K562 (cell line): ENCODE measurements around the gene EML6. TPM values are rescaled to one million over a fixed set of nuclear protein-coding genes. Genes with fewer than 3 reads are reported as not detected.

Experiments used
- ARNT ChIP-seq, 2 experiments: fragments of 450-650 bp; IDR thresholded peaks; 2 replicates each; pipeline ENCODE4 v1.6.1; 2016; ENCODE audit warnings: mild to moderate bottlenecking in 1 of 2
- YY1 ChIP-seq, 3 experiments: IDR thresholded peaks; 2 replicates each; pipeline ENCODE4 v1.6.1; 2011; ENCODE audit warnings: low read length in 2 of 3, mild to moderate bottlenecking in 2 of 3, moderate library complexity in 2 of 3, borderline replicate concordance in 1 of 3, control low read depth in 1 of 3, low read depth in 1 of 3; ENCODE audit not compliant: insufficient read depth in 3 of 3, insufficient replicate concordance in 2 of 3, control insufficient read depth in 1 of 3, insufficient read length in 1 of 3; ENCODE audit errors: extremely low read depth in 1 of 3
- polyA plus RNA-seq, 8 experiments: library from polyadenylated mRNA; depleted of rRNA in 4 of 8; stranded (reverse) in 5 of 8; unstranded in 3 of 8; fragments of >200 nt; fragmentation: Nextera tagmentation in 2 of 8; fragmentation: Illumina TruSeq in 1 of 8; extraction: Ambion mirVana in 2 of 8; extraction: Trizol in 1 of 8; gene quantifications; 2 replicates each; pipeline versions ENCODE4 v1.2.1 to v1.2.3, GENCODE V29; 2011 to 2014; ENCODE audit warnings: inconsistent platforms in 1 of 8, missing spikeins in 1 of 8
- total RNA-seq, 7 experiments: library from RNA; depleted of rRNA in 6 of 7; stranded (reverse); fragments of >200 nt in 6 of 7; fragmentation: Illumina TruSeq in 2 of 7; extraction: Trizol in 2 of 7; gene quantifications; 2 replicates each; pipeline versions ENCODE4 v1.2.1 to v1.2.3, GENCODE V29; 2011 to 2021; ENCODE audit warnings: low replicate concordance in 1 of 7
- TF ChIP-seq, protein P1 (sequence below): IDR thresholded peaks from 2 replicates; pipeline ENCODE4 v1.6.1; 2016; ENCODE audit warnings: missing genetic modification characterization, missing compliant biosample characterization
- TF ChIP-seq, protein P2 (sequence below), 3 experiments: IDR thresholded peaks in 2 of 3; conservative IDR thresholded peaks in 1 of 3; 2 replicates each; pipeline ENCODE4 v1.5.1; 2011 to 2012; ENCODE audit warnings: low read length in 3 of 3, mild to moderate bottlenecking in 3 of 3, control low read depth in 2 of 3, improper control_type of control experiment in 1 of 3, inconsistent platforms in 1 of 3, low read depth in 1 of 3, mixed read lengths in 1 of 3, moderate library complexity in 1 of 3; ENCODE audit not compliant: insufficient read depth in 2 of 3
- TF ChIP-seq, protein P3 (sequence below): fragments of 150-350 bp; IDR thresholded peaks from 2 replicates; pipeline ENCODE4 v1.6.1; 2014; ENCODE audit warnings: low read depth, mild to moderate bottlenecking, low read length, borderline replicate concordance
- TF ChIP-seq, protein P4 (sequence below): fragments of 450-650 bp; formaldehyde crosslinking; IDR thresholded peaks from 2 replicates; pipeline ENCODE4 v1.4.0; 2020; ENCODE audit warnings: mild to moderate bottlenecking, moderate library complexity

Gene EML6
- total and polyA plus RNA-seq, 9 of the 15 experiments (the other 6 are each of a cell fraction or from before 2014, with no cell fraction given), result 0.07 to 0.56 (median 0.25) TPM

GRCh38 chr2:54704688-54705605 lies 18.5 kb upstream of the EML6 start (continued):
- TF ChIP-seq, protein P1, sequence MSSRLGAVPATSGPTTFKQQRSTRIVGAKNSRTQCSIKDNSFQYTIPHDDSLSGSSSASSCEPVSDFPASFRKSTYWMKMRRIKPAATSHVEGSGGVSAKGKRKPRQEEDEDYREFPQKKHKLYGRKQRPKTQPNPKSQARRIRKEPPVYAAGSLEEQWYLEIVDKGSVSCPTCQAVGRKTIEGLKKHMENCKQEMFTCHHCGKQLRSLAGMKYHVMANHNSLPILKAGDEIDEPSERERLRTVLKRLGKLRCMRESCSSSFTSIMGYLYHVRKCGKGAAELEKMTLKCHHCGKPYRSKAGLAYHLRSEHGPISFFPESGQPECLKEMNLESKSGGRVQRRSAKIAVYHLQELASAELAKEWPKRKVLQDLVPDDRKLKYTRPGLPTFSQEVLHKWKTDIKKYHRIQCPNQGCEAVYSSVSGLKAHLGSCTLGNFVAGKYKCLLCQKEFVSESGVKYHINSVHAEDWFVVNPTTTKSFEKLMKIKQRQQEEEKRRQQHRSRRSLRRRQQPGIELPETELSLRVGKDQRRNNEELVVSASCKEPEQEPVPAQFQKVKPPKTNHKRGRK (tag), result no peak
- TF ChIP-seq, protein P2, sequence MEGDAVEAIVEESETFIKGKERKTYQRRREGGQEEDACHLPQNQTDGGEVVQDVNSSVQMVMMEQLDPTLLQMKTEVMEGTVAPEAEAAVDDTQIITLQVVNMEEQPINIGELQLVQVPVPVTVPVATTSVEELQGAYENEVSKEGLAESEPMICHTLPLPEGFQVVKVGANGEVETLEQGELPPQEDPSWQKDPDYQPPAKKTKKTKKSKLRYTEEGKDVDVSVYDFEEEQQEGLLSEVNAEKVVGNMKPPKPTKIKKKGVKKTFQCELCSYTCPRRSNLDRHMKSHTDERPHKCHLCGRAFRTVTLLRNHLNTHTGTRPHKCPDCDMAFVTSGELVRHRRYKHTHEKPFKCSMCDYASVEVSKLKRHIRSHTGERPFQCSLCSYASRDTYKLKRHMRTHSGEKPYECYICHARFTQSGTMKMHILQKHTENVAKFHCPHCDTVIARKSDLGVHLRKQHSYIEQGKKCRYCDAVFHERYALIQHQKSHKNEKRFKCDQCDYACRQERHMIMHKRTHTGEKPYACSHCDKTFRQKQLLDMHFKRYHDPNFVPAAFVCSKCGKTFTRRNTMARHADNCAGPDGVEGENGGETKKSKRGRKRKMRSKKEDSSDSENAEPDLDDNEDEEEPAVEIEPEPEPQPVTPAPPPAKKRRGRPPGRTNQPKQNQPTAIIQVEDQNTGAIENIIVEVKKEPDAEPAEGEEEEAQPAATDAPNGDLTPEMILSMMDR (IDR thresholded peaks at IDR 0.05 in 2 of 3, conservative IDR thresholded peaks at IDR 0.05 in 1 of 3; ENCODE audit: insufficient read depth in 2 of 3, low read depth in 1 of 3, low read length in 3 of 3), result peak in 2 of 3 experiments; percentile 40 to 72; a peak in 4 of 6 replicates
- TF ChIP-seq, protein P3, sequence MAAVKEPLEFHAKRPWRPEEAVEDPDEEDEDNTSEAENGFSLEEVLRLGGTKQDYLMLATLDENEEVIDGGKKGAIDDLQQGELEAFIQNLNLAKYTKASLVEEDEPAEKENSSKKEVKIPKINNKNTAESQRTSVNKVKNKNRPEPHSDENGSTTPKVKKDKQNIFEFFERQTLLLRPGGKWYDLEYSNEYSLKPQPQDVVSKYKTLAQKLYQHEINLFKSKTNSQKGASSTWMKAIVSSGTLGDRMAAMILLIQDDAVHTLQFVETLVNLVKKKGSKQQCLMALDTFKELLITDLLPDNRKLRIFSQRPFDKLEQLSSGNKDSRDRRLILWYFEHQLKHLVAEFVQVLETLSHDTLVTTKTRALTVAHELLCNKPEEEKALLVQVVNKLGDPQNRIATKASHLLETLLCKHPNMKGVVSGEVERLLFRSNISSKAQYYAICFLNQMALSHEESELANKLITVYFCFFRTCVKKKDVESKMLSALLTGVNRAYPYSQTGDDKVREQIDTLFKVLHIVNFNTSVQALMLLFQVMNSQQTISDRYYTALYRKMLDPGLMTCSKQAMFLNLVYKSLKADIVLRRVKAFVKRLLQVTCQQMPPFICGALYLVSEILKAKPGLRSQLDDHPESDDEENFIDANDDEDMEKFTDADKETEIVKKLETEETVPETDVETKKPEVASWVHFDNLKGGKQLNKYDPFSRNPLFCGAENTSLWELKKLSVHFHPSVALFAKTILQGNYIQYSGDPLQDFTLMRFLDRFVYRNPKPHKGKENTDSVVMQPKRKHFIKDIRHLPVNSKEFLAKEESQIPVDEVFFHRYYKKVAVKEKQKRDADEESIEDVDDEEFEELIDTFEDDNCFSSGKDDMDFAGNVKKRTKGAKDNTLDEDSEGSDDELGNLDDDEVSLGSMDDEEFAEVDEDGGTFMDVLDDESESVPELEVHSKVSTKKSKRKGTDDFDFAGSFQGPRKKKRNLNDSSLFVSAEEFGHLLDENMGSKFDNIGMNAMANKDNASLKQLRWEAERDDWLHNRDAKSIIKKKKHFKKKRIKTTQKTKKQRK, result no peak
- TF ChIP-seq YY1 (IDR thresholded peaks at IDR 0.05; ENCODE audit: borderline replicate concordance in 1 of 3, control insufficient read depth in 1 of 3, extremely low read depth in 1 of 3, insufficient read depth in 3 of 3, insufficient read length in 1 of 3, insufficient replicate concordance in 2 of 3, low read depth in 1 of 3, low read length in 2 of 3) (no peak), ARNT (IDR thresholded peaks at IDR 0.05) (no peak)
- TF ChIP-seq, protein P4, sequence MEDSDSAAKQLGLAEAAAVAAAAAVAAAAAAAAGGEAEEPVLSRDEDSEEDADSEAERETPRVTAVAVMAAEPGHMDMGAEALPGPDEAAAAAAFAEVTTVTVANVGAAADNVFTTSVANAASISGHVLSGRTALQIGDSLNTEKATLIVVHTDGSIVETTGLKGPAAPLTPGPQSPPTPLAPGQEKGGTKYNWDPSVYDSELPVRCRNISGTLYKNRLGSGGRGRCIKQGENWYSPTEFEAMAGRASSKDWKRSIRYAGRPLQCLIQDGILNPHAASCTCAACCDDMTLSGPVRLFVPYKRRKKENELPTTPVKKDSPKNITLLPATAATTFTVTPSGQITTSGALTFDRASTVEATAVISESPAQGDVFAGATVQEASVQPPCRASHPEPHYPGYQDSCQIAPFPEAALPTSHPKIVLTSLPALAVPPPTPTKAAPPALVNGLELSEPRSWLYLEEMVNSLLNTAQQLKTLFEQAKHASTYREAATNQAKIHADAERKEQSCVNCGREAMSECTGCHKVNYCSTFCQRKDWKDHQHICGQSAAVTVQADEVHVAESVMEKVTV (CRISPR knock-in tag), result peak; percentile 71
